GM19324 (cell line): ENCODE data around the gene COX11.

Experiments
- ATAC-seq: cut with Tn5 transposase; IDR thresholded peaks from one replicate; pipeline ENCODE4 v1.9.1; 2021; ENCODE audit warnings: mild to moderate bottlenecking, moderate library complexity; ENCODE audit not compliant: unreplicated experiment, low FRiP score

COX11 gene

GRCh38 chr17:54968262-54968987 lies at the start of gene COX11, which contains the start of gene STXBP4:
TSS of gene COX11 (minus strand) at chr17:54968654. CDS start at chr17:54968646, 8 bp downstream.
TSS of gene STXBP4 (plus strand) at chr17:54968765. CDS start at chr17:54986220, 17,455 bp downstream.
- ATAC-seq = peak; percentile 94

- no peak for ATAC-seq
Measured at GRCh38 chr17:55005520-55005919, 37.1 kb upstream of the COX11 start.

- no peak for ATAC-seq
Measured at GRCh38 chr17:55004484-55004883, 36.0 kb upstream of the COX11 start.

- no peak for ATAC-seq
Measured at GRCh38 chr17:55002458-55002857, 34.0 kb upstream of the COX11 start.

- no peak for ATAC-seq
Measured at GRCh38 chr17:54996441-54996840, 28.0 kb upstream of the COX11 start.

- ATAC-seq = no peak
Measured at GRCh38 chr17:54992797-54993639, 24.6 kb upstream of the COX11 start.

GRCh38 chr17:54991567-54991966 lies 23.1 kb upstream of the COX11 start:
- no peak for ATAC-seq

GRCh38 chr17:54990118-54990517 lies 21.7 kb upstream of the COX11 start:
- ATAC-seq = no peak

GRCh38 chr17:54985476-54985875 lies 17.0 kb upstream of the COX11 start:
- ATAC-seq = no peak

GRCh38 chr17:54983260-54983659 lies 14.8 kb upstream of the COX11 start:
- no peak for ATAC-seq

- no peak for ATAC-seq
Measured at GRCh38 chr17:54982399-54982798, 13.9 kb upstream of the COX11 start.

- ATAC-seq = no peak
Measured at GRCh38 chr17:54980375-54980774, 11.9 kb upstream of the COX11 start.

- ATAC-seq = no peak
Measured at GRCh38 chr17:54979657-54980056, 11.2 kb upstream of the COX11 start.

- ATAC-seq = no peak
Measured at GRCh38 chr17:54977744-54978143, 9.3 kb upstream of the COX11 start.

GRCh38 chr17:54976316-54976715 lies 7.9 kb upstream of the COX11 start:
- no peak for ATAC-seq

- ATAC-seq = no peak
Measured at GRCh38 chr17:54974759-54975158, 6.3 kb upstream of the COX11 start.

- no peak for ATAC-seq
Measured at GRCh38 chr17:54972406-54973138, 4.1 kb upstream of the COX11 start.

GRCh38 chr17:54971901-54972300 lies 3.4 kb upstream of the COX11 start:
- no peak for ATAC-seq

- no peak for ATAC-seq
Measured at GRCh38 chr17:54971147-54971546, 2.7 kb upstream of the COX11 start.

GRCh38 chr17:54969658-54970572 lies 1.5 kb upstream of the COX11 start:
- no peak for ATAC-seq
